K562 (cell line): ENCODE measurements around the gene VDAC2. TPM values are rescaled to one million over a fixed set of nuclear protein-coding genes. Genes with fewer than 3 reads are reported as not detected.

Source experiments
- ATAC-seq: fragments of 200-7000 bp; cut with Tn5 transposase; 3 replicates; pipeline ENCODE4 v1.9.1; 2020; ENCODE audit warnings: moderate library complexity
- BruUV-seq: library from RNA; stranded (reverse); fragments of 400-500 nt; replicated peaks from 2 replicates; lab custom pipeline; 2021; lab: Mats Ljungman, UMichigan
- CTCF ChIA-PET: fragments of 300-600 bp; formaldehyde crosslinking; extraction: SDS; loops from one replicate; lab custom pipeline; 2021; ENCODE audit warnings: low intra/inter-chr PET ratio; lab: Yijun Ruan, JAX
- POLR2A ChIA-PET: fragments of 300-600, 350-650 bp; sonication (Branson Sonifier 250); formaldehyde crosslinking; extraction: SDS; loops from one replicate; lab custom pipeline; 2021; ENCODE audit warnings: antibody characterized with exemption, inconsistent platforms; lab: Yijun Ruan, JAX
- DNase-seq, 4 experiments: peaks; one replicate each; pipeline versions ENCODE4 v3.0.0 to v3.0.0-alpha.2; 2011 to 2018; ENCODE audit warnings: low spot score in 3 of 4, mixed read lengths in 3 of 4; ENCODE audit errors: extremely low read depth in 1 of 4
- FAIRE-seq: peaks from 2 replicates; lab custom pipeline; 2011; peaks lifted over from hg19 to GRCh38; lab: Jason Lieb, UNC
- H2AFZ ChIP-seq: 2 replicates; pipeline ENCODE4 v1.6.0; 2011; ENCODE audit warnings: low read depth, low read length, control low read depth, inconsistent platforms
- H3K27ac ChIP-seq: fragments of 200-600 bp; 3 replicates; pipeline ENCODE4 v1.8.0; 2011; ENCODE audit warnings: low read depth, mild to moderate bottlenecking, control low read depth, inconsistent platforms, low read length, moderate library complexity, mixed read lengths; ENCODE audit errors: extremely low read depth
- H3K27me3 ChIP-seq, 2 experiments: fragments of 300-600 bp in 1 of 2; 2 replicates in 1 of 2; 3 replicates in 1 of 2; pipeline versions ENCODE4 v1.6.0 to v1.8.0; 2011; ENCODE audit warnings: inconsistent platforms in 2 of 2, low read length in 2 of 2, mild to moderate bottlenecking in 1 of 2, mixed read lengths in 1 of 2, moderate library complexity in 1 of 2; ENCODE audit not compliant: control insufficient read depth in 2 of 2, insufficient read depth in 2 of 2
- H3K36me3 ChIP-seq: fragments of 300-600 bp; 3 replicates; pipeline ENCODE4 v1.8.0; 2011; ENCODE audit warnings: mild to moderate bottlenecking, low read length, inconsistent platforms; ENCODE audit not compliant: control insufficient read depth, insufficient read depth
- H3K4me1 ChIP-seq, 2 experiments: fragments of 200-600 bp in 1 of 2; replicated peaks in 1 of 2; 2 replicates in 1 of 2; 3 replicates in 1 of 2; pipeline versions ENCODE4 v1.5.1 to v1.8.0; 2011; ENCODE audit warnings: inconsistent platforms in 2 of 2, low read length in 2 of 2, mild to moderate bottlenecking in 1 of 2, mixed read lengths in 1 of 2, moderate library complexity in 1 of 2; ENCODE audit not compliant: control insufficient read depth in 2 of 2, insufficient read depth in 2 of 2
- H3K4me2 ChIP-seq: 2 replicates; pipeline ENCODE4 v1.6.1; 2011; ENCODE audit warnings: low read length, control low read depth, inconsistent platforms, mixed read lengths; ENCODE audit not compliant: insufficient read depth
- H3K4me3 ChIP-seq: fragments of 200-600 bp; sonication (generic), shearing (Covaris generic); 2 replicates; pipeline ENCODE4 v1.5.1; 2016; ENCODE audit warnings: control low read depth, inconsistent platforms
- H3K79me2 ChIP-seq: fragments of 200-600 bp; 3 replicates; pipeline ENCODE4 v1.8.0; 2011; ENCODE audit warnings: low read length, inconsistent platforms; ENCODE audit not compliant: control insufficient read depth, insufficient read depth
- H3K9ac ChIP-seq, 2 experiments: 2 replicates each; pipeline versions ENCODE4 v1.6.0 to v1.6.1; 2011; ENCODE audit warnings: low read depth in 2 of 2, low read length in 2 of 2, control low read depth in 1 of 2, inconsistent platforms in 1 of 2, mild to moderate bottlenecking in 1 of 2, mixed read lengths in 1 of 2; ENCODE audit not compliant: insufficient read depth in 1 of 2
- H3K9me1 ChIP-seq: one replicate; pipeline ENCODE4 v1.6.0; 2011; ENCODE audit warnings: inconsistent platforms, mild to moderate bottlenecking, low read length, moderate library complexity; ENCODE audit not compliant: control insufficient read depth, insufficient read depth
- H3K9me3 ChIP-seq: replicated peaks from 2 replicates; pipeline ENCODE4 v1.5.1; 2011; ENCODE audit warnings: low read depth, low read length, inconsistent platforms; ENCODE audit not compliant: control insufficient read depth, insufficient read depth
- H4K20me1 ChIP-seq: replicated peaks from 2 replicates; pipeline ENCODE4 v1.6.1; 2011; ENCODE audit warnings: low read length, inconsistent platforms, mixed read lengths; ENCODE audit not compliant: control insufficient read depth, insufficient read depth
- CLOCK ChIP-seq: fragments of 250-450 bp; sonication (Bioruptor Pico); IDR thresholded peaks from 2 replicates; pipeline ENCODE4 v1.4.0; 2020; ENCODE audit warnings: mild to moderate bottlenecking, moderate library complexity, borderline replicate concordance
- CREB3L1 ChIP-seq: fragments of 450-650 bp; IDR thresholded peaks from 2 replicates; pipeline ENCODE4 v1.6.1; 2014; ENCODE audit warnings: low read depth, mild to moderate bottlenecking, moderate library complexity, borderline replicate concordance
- ERF ChIP-seq: fragments of 450-650 bp; formaldehyde crosslinking; IDR thresholded peaks from 2 replicates; pipeline ENCODE4 v1.4.0; 2020; ENCODE audit warnings: mild to moderate bottlenecking, mixed read lengths
- ESRRA ChIP-seq: fragments of 450-650 bp; IDR thresholded peaks from 2 replicates; pipeline ENCODE4 v1.6.1; 2014; ENCODE audit warnings: low read depth, mild to moderate bottlenecking, moderate library complexity, borderline replicate concordance
- KAT2B ChIP-seq: IDR thresholded peaks from one replicate; pipeline ENCODE4 v1.6.1; 2012; ENCODE audit warnings: low read depth, mild to moderate bottlenecking, control low read depth, inconsistent platforms, low read length, moderate library complexity
- NEUROD1 ChIP-seq: fragments of 150-350 bp; IDR thresholded peaks from 2 replicates; pipeline ENCODE4 v1.6.1; 2014; ENCODE audit warnings: borderline replicate concordance, low read length, low read depth; ENCODE audit not compliant: partially characterized antibody
- OTX1 ChIP-seq: fragments of 450-650 bp; formaldehyde crosslinking; IDR thresholded peaks from 2 replicates; pipeline ENCODE4 v1.4.0; 2022; ENCODE audit warnings: mild to moderate bottlenecking
- POLR2A ChIP-seq: fragments of 450-650 bp; conservative IDR thresholded peaks from 2 replicates; pipeline ENCODE4 v1.6.1; 2016
- PYGO2 ChIP-seq: fragments of 450-650 bp; IDR thresholded peaks from 2 replicates; pipeline ENCODE4 v1.6.1; 2016; ENCODE audit warnings: mild to moderate bottlenecking, missing genetic modification characterization, moderate library complexity, missing compliant biosample characterization
- SFPQ ChIP-seq: fragments of 200-400 bp; formaldehyde crosslinking; IDR thresholded peaks from 2 replicates; pipeline ENCODE4 v1.6.1; 2017; ENCODE audit warnings: mild to moderate bottlenecking, low read depth, low read length, moderate library complexity
- ZBTB9 ChIP-seq: fragments of 450-650 bp; formaldehyde crosslinking; IDR thresholded peaks from 2 replicates; pipeline ENCODE4 v1.4.0; 2020; ENCODE audit warnings: mild to moderate bottlenecking, moderate library complexity
- ZNF274 ChIP-seq: IDR thresholded peaks from 2 replicates; pipeline ENCODE4 v1.6.1; 2011; ENCODE audit warnings: low read depth, mild to moderate bottlenecking, low read length, moderate library complexity, borderline replicate concordance
- WGBS: fragments of 100-300 bp; shearing (Covaris generic); methylation state at CpG from one replicate; pipeline ENCODE4 v1.1.6; 2016; ENCODE audit warnings: low coverage, mixed read lengths; ENCODE audit not compliant: insufficient coverage; ENCODE audit errors: missing lambda C conversion rate; 5-methylcytosine and 5-hydroxymethylcytosine counted together
- in situ Hi-C: fragments of 300-500 bp; cut with MboI; formaldehyde crosslinking; loops from 4 replicates; pipeline ENCODE4 v1.15.0; 2018; ENCODE audit warnings: inconsistent platforms, mixed read lengths
- intact Hi-C: fragments of 100-400 bp; cut with micrococcal nuclease; formaldehyde crosslinking; loops from 2 replicates; pipeline ENCODE4 v1.14.2; 2022
- polyA plus RNA-seq, 8 experiments: library from polyadenylated mRNA; depleted of rRNA in 4 of 8; stranded (reverse) in 5 of 8; unstranded in 3 of 8; fragments of >200 nt; fragmentation: Nextera tagmentation in 2 of 8; fragmentation: Illumina TruSeq in 1 of 8; extraction: Ambion mirVana in 2 of 8; extraction: Trizol in 1 of 8; gene quantifications; 2 replicates each; pipeline versions ENCODE4 v1.2.1 to v1.2.3, GENCODE V29; 2011 to 2014; ENCODE audit warnings: inconsistent platforms in 1 of 8, missing spikeins in 1 of 8
- total RNA-seq, 7 experiments: library from RNA; depleted of rRNA in 6 of 7; stranded (reverse); fragments of >200 nt in 6 of 7; fragmentation: Illumina TruSeq in 2 of 7; extraction: Trizol in 2 of 7; gene quantifications; 2 replicates each; pipeline versions ENCODE4 v1.2.1 to v1.2.3, GENCODE V29; 2011 to 2021; ENCODE audit warnings: low replicate concordance in 1 of 7

The VDAC2 gene
- total and polyA plus RNA-seq, 9 of the 15 experiments (the other 6 are each of a cell fraction or from before 2014, with no cell fraction given), result 139 to 450 (median 250) TPM

GRCh38 chr10:75211007-75211691 lies 553 bp downstream of the VDAC2 start:
- POLR2A ChIA-PET, result interaction anchor here (0.6 to 8.9 kb wide), 15 partner anchors 8 to 1715 kb away, joined by 3 to 74 read pairs (median 4); partner anchors contain the start of genes COMTD1 and SAMD8
- H3K36me3 ChIP-seq, result peaks cover 49% of the 10 kb centered on the region
- H3K4me3 ChIP-seq, result peak overlapping the region; percentile 97
- H3K9ac ChIP-seq, result peak overlapping the region; percentile 93 to 98
- no peaks in the 10 kb centered on the region for H3K9me1 ChIP-seq
- DNase-seq, result peak; percentile 37 to 86 (median 68)
- H3K27me3 ChIP-seq, result no peaks in the 10 kb centered on the region
- CTCF ChIA-PET, result interaction anchor here (0.5 to 0.8 kb wide), 2 partner anchors 11 to 23 kb away, joined by 3 read pairs; no protein-coding TSS in a partner anchor
- no peaks in the 10 kb centered on the region for H3K9me3 ChIP-seq
- peak; percentile 70 for ATAC-seq
- 0% methylated on average over 37 of the region's 38 CpGs for WGBS
- H4K20me1 ChIP-seq, result peaks cover 11% of the 10 kb centered on the region; the same call in 1 of the 2 replicates
- intact Hi-C loops (loop anchor here (1.0 to 2.0 kb wide), 4 partner anchors 14 to 100 kb away; partner anchors contain the start of gene SAMD8), in situ Hi-C loops (no loop called here)
- peak; percentile 65 for FAIRE-seq
- peaks cover 35 to 40% of the 10 kb centered on the region in 2 experiments for H3K4me1 ChIP-seq
- peak overlapping the region; percentile 97 for H3K27ac ChIP-seq
- no TSS peak for BruUV-seq
- H2AFZ ChIP-seq, result peak overlapping the region; percentile 97
- H3K79me2 ChIP-seq, result peaks cover 56% of the 10 kb centered on the region
- H3K4me2 ChIP-seq, result peak overlapping the region; percentile 99
- TF ChIP-seq ZNF274 (no peak), CREB3L1 (no peak; the same call in 1 of the 2 replicates), OTX1 (no peak), ESRRA (peak; percentile 41), PYGO2 (tag) (no peak), POLR2A (no peak), ZBTB9 (CRISPR knock-in tag) (no peak), ERF (CRISPR knock-in tag) (no peak), KAT2B (no peak), NEUROD1 (no peak), CLOCK (CRISPR knock-in tag) (no peak), SFPQ (no peak)
